ENCODE results near the gene RFTN1.

Gene RFTN1

GRCh38 chr3:16543242-16543864 lies 29.9 kb upstream of the RFTN1 start:
- TF ChIP-seq CTCF (IDR thresholded peaks at IDR 0.05; ENCODE audit: low read depth, low read length), result no peak
- H3K4me3 ChIP-seq (replicated peaks in 1 of 2; ENCODE audit: low read depth in 2 of 2, low read length in 2 of 2), result no peak overlapping the region
- DNase-seq (ENCODE audit: low read depth in 2 of 2), result no peak

GRCh38 chr3:16538507-16538906 lies 25.0 kb upstream of the RFTN1 start:
- no peak for DNase-seq (ENCODE audit: low read depth in 2 of 2)
- H3K4me3 ChIP-seq (replicated peaks in 1 of 2; ENCODE audit: low read depth in 2 of 2, low read length in 2 of 2), result no peak overlapping the region
- no peak for TF ChIP-seq CTCF (IDR thresholded peaks at IDR 0.05; ENCODE audit: low read depth, low read length)

- no peak for DNase-seq (ENCODE audit: low read depth in 2 of 2)
- TF ChIP-seq CTCF (IDR thresholded peaks at IDR 0.05; ENCODE audit: low read depth, low read length), result no peak
- H3K4me3 ChIP-seq (replicated peaks in 1 of 2; ENCODE audit: low read depth in 2 of 2, low read length in 2 of 2), result no peak overlapping the region
Measured at GRCh38 chr3:16536996-16537395, 23.5 kb upstream of the RFTN1 start.

- no peak for DNase-seq (ENCODE audit: low read depth in 2 of 2)
- no peak for TF ChIP-seq CTCF (IDR thresholded peaks at IDR 0.05; ENCODE audit: low read depth, low read length)
- no peak overlapping the region for H3K4me3 ChIP-seq (replicated peaks in 1 of 2; ENCODE audit: low read depth in 2 of 2, low read length in 2 of 2)
Measured at GRCh38 chr3:16536344-16536663, 22.8 kb upstream of the RFTN1 start.

- no peak for DNase-seq (ENCODE audit: low read depth in 2 of 2)
- no peak overlapping the region for H3K4me3 ChIP-seq (replicated peaks in 1 of 2; ENCODE audit: low read depth in 2 of 2, low read length in 2 of 2)
- TF ChIP-seq CTCF (IDR thresholded peaks at IDR 0.05; ENCODE audit: low read depth, low read length), result no peak
Measured at GRCh38 chr3:16534640-16535262, 21.3 kb upstream of the RFTN1 start.

GRCh38 chr3:16533928-16534574 lies 20.6 kb upstream of the RFTN1 start:
- DNase-seq (ENCODE audit: low read depth in 2 of 2), result no peak
- H3K4me3 ChIP-seq (replicated peaks in 1 of 2; ENCODE audit: low read depth in 2 of 2, low read length in 2 of 2), result no peak overlapping the region
- no peak for TF ChIP-seq CTCF (IDR thresholded peaks at IDR 0.05; ENCODE audit: low read depth, low read length)
